OCI-LY3 (cell line): ENCODE results near the gene DHCR7.

Experiments
- H2AFZ ChIP-seq: fragments of 200-600, 300-600 bp; shearing (Covaris generic); 2 replicates; pipeline ENCODE4 v1.6.0; 2014; ENCODE audit warnings: antibody characterized with exemption, low read depth, low read length
- H3K27ac ChIP-seq: fragments of 200-600, 300-600 bp; sonication (generic); 2 replicates; pipeline ENCODE4 v1.5.1; 2014; ENCODE audit warnings: mild to moderate bottlenecking, low read length, moderate library complexity, mixed read lengths
- H3K27me3 ChIP-seq: fragments of 200-600, 300-600 bp; sonication (generic); 2 replicates; pipeline ENCODE4 v1.6.1; 2014; ENCODE audit warnings: low read depth, low read length, mixed read lengths
- H3K36me3 ChIP-seq: fragments of 200-600, 300-600 bp; sonication (generic); replicated peaks from 2 replicates; pipeline ENCODE3; 2014; ENCODE audit warnings: low read depth, low read length, mixed read lengths
- H3K4me1 ChIP-seq: fragments of 300-600, 200-600 bp; sonication (generic); 2 replicates; pipeline ENCODE4 v1.6.1; 2014; ENCODE audit warnings: low read length, mixed read lengths
- H3K4me2 ChIP-seq: fragments of 200-600, 300-600 bp; sonication (generic); 2 replicates; pipeline ENCODE4 v1.6.1; 2014; ENCODE audit warnings: low read length, mixed read lengths
- H3K4me3 ChIP-seq: fragments of 300-600, 200-600 bp; sonication (generic); 2 replicates; pipeline ENCODE4 v1.5.1; 2014; ENCODE audit warnings: antibody characterized with exemption, mild to moderate bottlenecking, low read length, moderate library complexity
- H3K79me2 ChIP-seq: fragments of 300-600, 200-600 bp; shearing (Covaris generic); 2 replicates; pipeline ENCODE4 v1.6.1; 2014; ENCODE audit warnings: mild to moderate bottlenecking, low read length, mixed read lengths
- H3K9ac ChIP-seq: fragments of 300-600, 200-600 bp; shearing (Covaris generic); 2 replicates; pipeline ENCODE4 v1.6.0; 2014; ENCODE audit warnings: mild to moderate bottlenecking, low read length, moderate library complexity
- H3K9me3 ChIP-seq: fragments of 200-600, 300-600 bp; shearing (Covaris generic); 2 replicates; pipeline ENCODE4 v1.6.1; 2014; ENCODE audit warnings: low read length, mixed read lengths; ENCODE audit not compliant: insufficient read depth
- H4K20me1 ChIP-seq: fragments of 200-600, 300-600 bp; sonication (generic); 2 replicates; pipeline ENCODE4 v1.6.1; 2016; ENCODE audit warnings: low read length, mixed read lengths; ENCODE audit not compliant: insufficient read depth
- CTCF ChIP-seq: fragments of 200-600, 300-600 bp; sonication (generic); IDR thresholded peaks from 2 replicates; pipeline ENCODE4 v1.5.1; 2014; ENCODE audit warnings: antibody characterized with exemption, low read length, low read depth
- EZH2phosphoT487 ChIP-seq: fragments of 200-600 bp; shearing (Covaris generic); IDR thresholded peaks from 2 replicates; pipeline ENCODE4 v1.6.1; 2018; ENCODE audit warnings: antibody characterized with exemption, mixed run types, low read depth

Gene DHCR7

GRCh38 chr11:71391796-71392195, 56.4 kb downstream of the DHCR7 start:
- H4K20me1 ChIP-seq, result no peaks in the 10 kb centered on the region
- H3K27me3 ChIP-seq, result peaks cover 61% of the 10 kb centered on the region
- no peaks in the 10 kb centered on the region; the same call in 1 of the 2 replicates for H3K9me3 ChIP-seq
- H3K79me2 ChIP-seq, result no peaks in the 10 kb centered on the region
- TF ChIP-seq CTCF, result no peak
- TF ChIP-seq EZH2phosphoT487, result no peak
- no peak overlapping the region for H2AFZ ChIP-seq
- no peak overlapping the region for H3K4me2 ChIP-seq
- H3K4me1 ChIP-seq, result no peaks in the 10 kb centered on the region
- H3K36me3 ChIP-seq, result no peaks in the 10 kb centered on the region
- H3K4me3 ChIP-seq, result no peak overlapping the region
- H3K27ac ChIP-seq, result no peak overlapping the region
- H3K9ac ChIP-seq, result no peak overlapping the region

- H3K4me3 ChIP-seq, result no peak overlapping the region
- H3K36me3 ChIP-seq, result no peaks in the 10 kb centered on the region
- H3K27ac ChIP-seq, result no peak overlapping the region
- H2AFZ ChIP-seq, result no peak overlapping the region
- no peaks in the 10 kb centered on the region for H4K20me1 ChIP-seq
- no peak overlapping the region for H3K4me2 ChIP-seq
- TF ChIP-seq CTCF, result no peak
- H3K27me3 ChIP-seq, result peaks cover 61% of the 10 kb centered on the region
- H3K9ac ChIP-seq, result no peak overlapping the region
- H3K79me2 ChIP-seq, result no peaks in the 10 kb centered on the region
- H3K9me3 ChIP-seq, result no peaks in the 10 kb centered on the region; the same call in 1 of the 2 replicates
- no peaks in the 10 kb centered on the region for H3K4me1 ChIP-seq
Measured at GRCh38 chr11:71391352-71391751, 56.8 kb downstream of the DHCR7 start.

GRCh38 chr11:71388637-71389235, 59.5 kb downstream of the DHCR7 start:
- Histone ChIP-seq H3K27me3 (peaks cover 69% of the 10 kb centered on the region), H3K27ac (no peak overlapping the region), H3K79me2 (no peaks in the 10 kb centered on the region), H2AFZ (no peak overlapping the region), H3K36me3 (no peaks in the 10 kb centered on the region), H3K9ac (no peak overlapping the region), H4K20me1 (no peaks in the 10 kb centered on the region), H3K9me3 (no peaks in the 10 kb centered on the region; the same call in 1 of the 2 replicates), H3K4me3 (no peak overlapping the region), H3K4me1 (peaks cover under 1% of the 10 kb centered on the region), H3K4me2 (no peak overlapping the region)
- TF ChIP-seq EZH2phosphoT487 (no peak), CTCF (no peak)

GRCh38 chr11:71387784-71388636, 60.2 kb downstream of the DHCR7 start:
- H3K9ac ChIP-seq, result no peak overlapping the region
- H3K4me3 ChIP-seq, result no peak overlapping the region
- peaks cover 65% of the 10 kb centered on the region for H3K27me3 ChIP-seq
- peaks cover 8% of the 10 kb centered on the region for H3K4me1 ChIP-seq
- H2AFZ ChIP-seq, result no peak overlapping the region
- no peaks in the 10 kb centered on the region; the same call in 1 of the 2 replicates for H3K9me3 ChIP-seq
- no peak overlapping the region for H3K27ac ChIP-seq
- TF ChIP-seq CTCF (no peak), EZH2phosphoT487 (no peak)
- no peaks in the 10 kb centered on the region for H3K79me2 ChIP-seq
- no peaks in the 10 kb centered on the region for H4K20me1 ChIP-seq
- H3K4me2 ChIP-seq, result no peak overlapping the region
- H3K36me3 ChIP-seq, result no peaks in the 10 kb centered on the region
